Nasal cavity respiratory epithelium epithelial cell of viscerocranial mucosa (primary cell): ENCODE data around the gene THRAP3. TPM values are rescaled to one million over a fixed set of nuclear protein-coding genes. Genes with fewer than 3 reads are reported as not detected.

Experiments used
- total RNA-seq: library from RNA; depleted of rRNA; stranded (reverse); fragments of >200 nt; gene quantifications from 2 replicates; pipeline ENCODE4 v1.2.3, GENCODE V29; 2014

Gene THRAP3, protein sequence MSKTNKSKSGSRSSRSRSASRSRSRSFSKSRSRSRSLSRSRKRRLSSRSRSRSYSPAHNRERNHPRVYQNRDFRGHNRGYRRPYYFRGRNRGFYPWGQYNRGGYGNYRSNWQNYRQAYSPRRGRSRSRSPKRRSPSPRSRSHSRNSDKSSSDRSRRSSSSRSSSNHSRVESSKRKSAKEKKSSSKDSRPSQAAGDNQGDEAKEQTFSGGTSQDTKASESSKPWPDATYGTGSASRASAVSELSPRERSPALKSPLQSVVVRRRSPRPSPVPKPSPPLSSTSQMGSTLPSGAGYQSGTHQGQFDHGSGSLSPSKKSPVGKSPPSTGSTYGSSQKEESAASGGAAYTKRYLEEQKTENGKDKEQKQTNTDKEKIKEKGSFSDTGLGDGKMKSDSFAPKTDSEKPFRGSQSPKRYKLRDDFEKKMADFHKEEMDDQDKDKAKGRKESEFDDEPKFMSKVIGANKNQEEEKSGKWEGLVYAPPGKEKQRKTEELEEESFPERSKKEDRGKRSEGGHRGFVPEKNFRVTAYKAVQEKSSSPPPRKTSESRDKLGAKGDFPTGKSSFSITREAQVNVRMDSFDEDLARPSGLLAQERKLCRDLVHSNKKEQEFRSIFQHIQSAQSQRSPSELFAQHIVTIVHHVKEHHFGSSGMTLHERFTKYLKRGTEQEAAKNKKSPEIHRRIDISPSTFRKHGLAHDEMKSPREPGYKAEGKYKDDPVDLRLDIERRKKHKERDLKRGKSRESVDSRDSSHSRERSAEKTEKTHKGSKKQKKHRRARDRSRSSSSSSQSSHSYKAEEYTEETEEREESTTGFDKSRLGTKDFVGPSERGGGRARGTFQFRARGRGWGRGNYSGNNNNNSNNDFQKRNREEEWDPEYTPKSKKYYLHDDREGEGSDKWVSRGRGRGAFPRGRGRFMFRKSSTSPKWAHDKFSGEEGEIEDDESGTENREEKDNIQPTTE
- total RNA-seq, result 102 and 103 TPM in 2 replicates

DNA sequence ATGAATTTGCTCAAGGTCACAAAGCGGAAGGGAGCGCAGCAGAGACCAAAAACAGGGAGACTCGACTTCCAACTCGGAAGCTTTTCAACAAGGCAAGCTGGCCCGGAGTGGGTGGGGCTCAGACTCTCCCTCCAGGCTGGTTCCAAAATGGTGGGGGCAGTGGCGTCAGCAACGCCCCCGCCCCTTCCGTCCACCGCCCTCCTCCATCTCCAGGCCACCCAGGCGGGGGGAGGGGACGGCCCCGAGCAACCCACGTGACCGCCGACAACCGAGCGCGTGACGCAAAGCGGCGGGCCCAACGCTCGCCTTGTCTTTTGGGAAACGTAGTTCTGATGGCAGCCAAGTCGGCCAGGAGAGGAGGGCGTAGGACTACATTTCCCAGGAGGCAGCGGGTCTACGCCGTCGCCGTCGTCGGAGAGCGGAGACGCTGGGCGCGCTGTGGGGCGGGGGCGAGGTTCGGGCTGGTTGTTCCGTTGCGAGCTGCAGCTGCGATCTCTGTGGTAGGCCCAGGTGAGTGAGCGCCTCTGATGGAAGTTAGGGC, at the start of gene THRAP3:
Gene THRAP3 (plus strand): TSS at position 448 of the 541 bp plus-strand sequence. CDS start 58,121 bp downstream, outside the sequence.

DNA sequence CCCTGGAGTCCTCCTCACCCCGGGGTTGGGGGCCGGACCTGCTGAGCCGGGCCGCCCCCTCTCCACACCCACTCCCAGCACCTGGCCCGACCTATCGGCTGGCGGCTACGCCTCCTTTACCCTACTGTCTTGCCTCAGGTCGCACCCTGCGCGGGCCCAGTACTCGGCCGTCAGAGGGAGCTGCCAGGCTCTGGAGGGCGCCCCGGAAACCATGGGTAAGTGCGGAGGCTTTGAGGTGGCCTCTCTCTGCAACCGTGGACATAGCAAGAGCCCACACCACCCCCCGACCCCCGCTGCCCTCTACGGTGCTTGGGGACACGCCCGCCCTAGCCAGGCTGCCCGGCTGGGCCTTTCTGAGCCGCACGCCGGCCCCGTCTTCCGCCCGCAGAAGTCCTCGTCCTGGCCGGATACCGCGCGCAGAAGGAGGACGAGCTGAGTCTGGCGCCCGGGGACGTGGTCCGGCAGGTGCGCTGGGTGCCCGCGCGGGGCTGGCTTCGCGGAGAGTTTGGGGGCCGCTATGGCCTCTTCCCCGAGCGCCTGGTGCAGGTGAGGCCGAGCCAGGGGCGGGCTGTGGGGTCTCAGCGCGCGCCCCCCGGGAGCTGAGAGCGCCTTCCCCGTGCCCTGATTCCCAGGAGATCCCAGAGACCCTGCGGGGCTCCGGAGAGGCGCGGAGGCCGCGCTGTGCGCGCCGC, 82.1 kb downstream of the THRAP3 start, which contains the start of gene SH3D21:
Gene SH3D21 (plus strand): TSS at position 159 of the 692 bp plus-strand sequence. CDS start 53 bp downstream, at position 212.

DNA sequence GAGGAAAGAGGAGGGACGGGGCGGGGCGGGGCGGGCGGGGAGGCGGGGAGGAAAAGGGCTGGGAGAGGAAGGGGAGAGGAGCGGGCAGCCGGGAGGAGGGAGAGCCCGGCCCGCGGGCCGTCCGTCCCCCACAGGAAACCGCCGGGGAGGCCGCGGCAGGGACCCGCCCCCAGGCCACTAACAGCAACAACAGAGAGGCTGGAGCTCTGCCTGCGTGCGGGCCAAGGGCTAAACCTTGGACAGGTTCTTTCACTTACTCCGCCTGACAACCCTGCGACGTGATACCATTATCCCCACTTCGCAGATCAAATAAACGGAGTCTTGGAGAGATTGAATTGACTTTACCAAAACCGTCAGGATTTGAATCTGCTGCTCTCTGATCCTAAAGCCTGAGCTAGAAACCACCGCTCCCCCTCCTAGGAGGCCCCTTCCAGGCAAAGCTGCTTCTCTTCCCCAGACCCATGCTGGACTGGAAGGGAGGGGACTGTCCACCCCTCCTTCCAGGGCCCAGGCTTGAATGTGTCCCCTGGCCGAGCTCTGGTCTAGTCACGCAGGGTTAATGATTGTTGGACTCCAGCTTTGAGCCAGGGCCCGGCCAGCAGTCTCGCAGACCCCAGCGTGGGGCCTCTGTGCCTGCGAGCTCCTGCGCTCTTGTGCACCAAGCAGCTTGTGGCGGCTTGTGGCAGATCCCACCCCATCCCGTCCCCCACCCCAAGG, 99.6 kb downstream of the THRAP3 start, which contains the start of gene EVA1B:
Gene EVA1B (minus strand): TSS at position 10 of the 717 bp plus-strand sequence. CDS start 608 bp downstream, outside the sequence.

Other genes with a start within 250 kb of the THRAP3 start
- gene TEKT2, start 140.3 kb upstream of the THRAP3 start, total RNA-seq, result under 0.01 and 0.14 TPM in 2 replicates
- 31.3 and 31.8 TPM in 2 replicates for gene ADPRS, start 135.6 kb upstream of the THRAP3 start, total RNA-seq
- gene COL8A2, start 99.2 kb upstream of the THRAP3 start, total RNA-seq, result 1.5 and 3.8 TPM in 2 replicates
- gene TRAPPC3, start 75.0 kb upstream of the THRAP3 start, total RNA-seq, result 65.8 and 75.9 TPM in 2 replicates
- 77.6 and 152 TPM in 2 replicates for gene MAP7D1, start 68.3 kb upstream of the THRAP3 start, total RNA-seq
- 1.9 and 6.5 TPM in 2 replicates for gene SH3D21, start 81.9 kb downstream of the THRAP3 start, total RNA-seq
- 7.8 and 10.9 TPM in 2 replicates for gene EVA1B, start 99.2 kb downstream of the THRAP3 start, total RNA-seq
- gene STK40, start 161.5 kb downstream of the THRAP3 start, total RNA-seq, result 12.0 and 35.7 TPM in 2 replicates
- 8.5 and 14.5 TPM in 2 replicates for gene LSM10, start 173.5 kb downstream of the THRAP3 start, total RNA-seq
- 4.8 and 6.2 TPM in 2 replicates for gene OSCP1, start 226.0 kb downstream of the THRAP3 start, total RNA-seq
- 73.7 and 96.7 TPM in 2 replicates for gene MRPS15, start 239.9 kb downstream of the THRAP3 start, total RNA-seq